Naive thymus-derived CD4-positive, alpha-beta T cell (primary cell): Measurements from ENCODE around the gene NRXN3. TPM values are rescaled to one million over a fixed set of nuclear protein-coding genes. Genes with fewer than 3 reads are reported as not detected.
A peak's percentile ranks its signal among the peaks of the same experiment; 100 is the strongest.

Source experiments
- ATAC-seq: fragments of 150-1000 bp; cut with Tn5 transposase; 2 replicates; pipeline ENCODE4 v1.10.0; 2021; ENCODE audit warnings: mild to moderate bottlenecking, moderate library complexity
- CTCF ChIA-PET: fragments of 350-600 bp; sonication (Branson Sonifier 250); formaldehyde crosslinking; loops from one replicate; lab custom pipeline; 2021; ENCODE audit warnings: antibody characterized with exemption; lab: Charles Lee
- POLR2A ChIA-PET: fragments of 350-600 bp; sonication (Branson Sonifier 250); formaldehyde crosslinking; loops from one replicate; lab custom pipeline; 2021; ENCODE audit warnings: antibody characterized with exemption, inconsistent platforms; lab: Charles Lee
- DNase-seq, 9 donors: peaks; one replicate each; pipeline versions ENCODE4 v3.0.0 to v3.0.0-alpha.2; 2020 to 2022; ENCODE audit warnings: mixed read lengths in 1 of 9
- H3K27ac ChIP-seq: one replicate; pipeline ENCODE4 v1.7.0; 2013; ENCODE audit warnings: mild to moderate bottlenecking, low read depth, low read length, moderate library complexity
- H3K27me3 ChIP-seq, 2 donors: one replicate each; pipeline ENCODE4 v1.7.0; 2013; ENCODE audit warnings: low read length in 2 of 2, mild to moderate bottlenecking in 2 of 2, moderate library complexity in 2 of 2; ENCODE audit not compliant: control insufficient read depth in 2 of 2, insufficient read depth in 2 of 2
- H3K36me3 ChIP-seq, 3 experiments: 1 replicate in 2 of 3; 2 replicates in 1 of 3; pipeline ENCODE4 v1.7.0; 2013; ENCODE audit warnings: low read length in 3 of 3, mild to moderate bottlenecking in 3 of 3, moderate library complexity in 1 of 3; ENCODE audit not compliant: insufficient read depth in 3 of 3, control insufficient read depth in 2 of 3
- H3K4me1 ChIP-seq, 2 donors: one replicate each; pipeline ENCODE4 v1.7.0; 2013; ENCODE audit warnings: low read length in 2 of 2, mild to moderate bottlenecking in 2 of 2, moderate library complexity in 1 of 2; ENCODE audit not compliant: control insufficient read depth in 2 of 2, insufficient read depth in 2 of 2
- H3K4me3 ChIP-seq: 2 replicates; pipeline ENCODE4 v1.7.0; 2013; ENCODE audit warnings: mild to moderate bottlenecking, low read length
- H3K9me3 ChIP-seq, 3 experiments: 1 replicate in 2 of 3; 2 replicates in 1 of 3; pipeline ENCODE4 v1.7.0; 2013; ENCODE audit warnings: low read length in 3 of 3; ENCODE audit not compliant: control insufficient read depth in 2 of 3
- H3K27ac Mint-ChIP-seq, 9 donors: one replicate each; pipeline ENCODE4 v1.8.0; 2020 to 2022; ENCODE audit warnings: mixed read lengths in 9 of 9, mild to moderate bottlenecking in 8 of 9, moderate library complexity in 5 of 9, inconsistent platforms in 2 of 9
- H3K27me3 Mint-ChIP-seq, 5 donors: one replicate each; pipeline ENCODE4 v1.8.0; 2021 to 2022; ENCODE audit warnings: mixed read lengths in 5 of 5, mild to moderate bottlenecking in 1 of 5
- H3K36me3 Mint-ChIP-seq, 5 donors: one replicate each; pipeline ENCODE4 v1.8.0; 2020 to 2022; ENCODE audit warnings: mixed read lengths in 5 of 5, mild to moderate bottlenecking in 3 of 5, inconsistent platforms in 1 of 5
- H3K4me1 Mint-ChIP-seq, 7 donors: one replicate each; pipeline ENCODE4 v1.8.0; 2020 to 2022; ENCODE audit warnings: mixed read lengths in 7 of 7, mild to moderate bottlenecking in 3 of 7, inconsistent platforms in 1 of 7
- H3K4me3 Mint-ChIP-seq, 10 donors: one replicate each; pipeline ENCODE4 v1.8.0; 2020 to 2022; ENCODE audit warnings: mild to moderate bottlenecking in 10 of 10, mixed read lengths in 10 of 10, moderate library complexity in 6 of 10, inconsistent platforms in 2 of 10
- H3K9me3 Mint-ChIP-seq, 11 donors: one replicate each; pipeline ENCODE4 v1.8.0; 2020 to 2022; ENCODE audit warnings: mixed read lengths in 11 of 11, mild to moderate bottlenecking in 4 of 11, inconsistent platforms in 1 of 11, moderate library complexity in 1 of 11
- intact Hi-C, 2 donors: fragments of 100-400 bp; cut with micrococcal nuclease; formaldehyde crosslinking; loops; one replicate each; pipeline ENCODE4 v1.15.1; 2023
- polyA plus RNA-seq, 2 donors: library from polyadenylated mRNA; unstranded; fragments of 300-500 nt; fragmentation: Illumina TruSeq; gene quantifications; one replicate each; pipeline ENCODE4 v1.2.3, GENCODE V29; 2021
- total RNA-seq, 6 experiments: library from RNA in 5 of 6; stranded (reverse) in 5 of 6; gene quantifications; 1 replicate in 5 of 6; 2 replicates in 1 of 6; pipeline ENCODE4 v1.2.3 and lab custom pipeline; 2021 to 2026

The NRXN3 gene
- total and polyA plus RNA-seq, 7 experiments from 2014 or later: not detected

DNA sequence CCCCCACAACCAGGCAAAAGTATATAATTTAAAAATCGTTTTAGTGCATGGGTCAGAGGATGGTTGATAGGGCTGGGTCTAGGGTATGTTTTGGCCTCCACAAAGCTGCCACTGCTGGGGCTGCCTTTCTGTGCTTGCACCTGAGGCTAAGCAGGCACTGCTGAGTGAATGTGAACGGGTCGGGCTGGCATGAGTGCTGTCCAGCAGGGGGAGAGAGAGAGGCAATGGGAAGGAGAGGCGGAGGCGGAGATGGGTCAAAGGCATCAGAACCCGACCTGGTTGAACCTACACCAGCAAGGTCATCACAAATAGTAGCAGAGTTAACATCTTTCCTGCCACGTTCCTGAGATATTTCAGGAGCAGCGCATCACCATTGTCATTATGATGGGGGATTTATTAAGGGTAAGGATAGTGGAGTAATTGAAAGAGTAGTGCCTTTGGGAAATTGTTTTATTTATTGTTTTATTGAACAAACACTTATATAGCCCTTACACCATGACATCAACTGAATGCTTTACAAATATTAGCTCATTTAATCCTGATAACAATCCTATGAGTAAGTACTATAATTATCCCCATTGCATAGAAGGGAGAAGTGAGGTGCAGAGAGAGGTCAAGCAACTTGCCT is 5.8 kb upstream of the NRXN3 start:
- no peak overlapping the region for H3K27ac ChIP-seq
- ChIA-PET CTCF (no interaction called here), POLR2A (no interaction called here)
- Mint-ChIP-seq H3K4me3 (no peak overlapping the region), H3K36me3 (no peaks in the 10 kb centered on the region), H3K27me3 (peaks cover 12 to 58% (median 27%) of the 10 kb centered on the region in 5 donors), H3K27ac (no peak overlapping the region), H3K4me1 (no peaks in the 10 kb centered on the region), H3K9me3 (peaks cover 0 to 5% (median 0%) of the 10 kb centered on the region in 11 donors)
- intact Hi-C loops: no loop called here
- no peaks in the 10 kb centered on the region for H3K27me3 ChIP-seq
- H3K4me3 ChIP-seq: no peak overlapping the region
- H3K9me3 ChIP-seq: no peaks in the 10 kb centered on the region
- no peaks in the 10 kb centered on the region for H3K4me1 ChIP-seq
- no peaks in the 10 kb centered on the region for H3K36me3 ChIP-seq
- no peak for ATAC-seq
- no peak for DNase-seq

DNA sequence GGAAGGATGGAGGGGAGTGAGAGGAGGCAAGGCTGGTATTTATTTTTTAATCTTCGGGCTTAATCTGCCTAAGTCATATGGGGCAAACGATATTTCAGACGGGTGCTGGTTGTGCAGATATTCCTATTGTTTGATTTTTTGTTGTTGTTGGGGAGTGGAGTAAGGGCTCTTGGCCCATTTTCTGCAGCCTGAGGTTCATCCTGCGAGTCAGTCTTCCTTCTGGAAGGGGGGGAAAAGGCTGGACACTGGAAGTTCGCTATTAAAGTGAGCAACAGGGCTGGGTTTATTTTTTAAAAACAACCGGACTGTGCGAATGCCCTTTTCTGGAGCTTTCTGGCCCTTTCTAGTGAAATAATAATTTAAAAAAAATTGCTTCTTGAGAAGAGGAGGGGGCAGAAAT is 2.3 kb downstream of the NRXN3 start:
- no peak overlapping the region for H3K4me3 ChIP-seq
- Mint-ChIP-seq H3K4me3 (no peak overlapping the region), H3K27ac (no peak overlapping the region), H3K4me1 (no peaks in the 10 kb centered on the region), H3K36me3 (no peaks in the 10 kb centered on the region), H3K9me3 (peaks cover 0 to 9% (median 1%) of the 10 kb centered on the region in 11 donors), H3K27me3 (peaks cover 12 to 38% (median 23%) of the 10 kb centered on the region in 5 donors)
- H3K27ac ChIP-seq: no peak overlapping the region
- ATAC-seq: no peak
- intact Hi-C loops: no loop called here
- H3K4me1 ChIP-seq: no peaks in the 10 kb centered on the region
- H3K36me3 ChIP-seq: no peaks in the 10 kb centered on the region
- no peaks in the 10 kb centered on the region for H3K9me3 ChIP-seq
- CTCF ChIA-PET: no interaction called here
- no peaks in the 10 kb centered on the region for H3K27me3 ChIP-seq
- POLR2A ChIA-PET: no interaction called here
- no peak for DNase-seq

DNA sequence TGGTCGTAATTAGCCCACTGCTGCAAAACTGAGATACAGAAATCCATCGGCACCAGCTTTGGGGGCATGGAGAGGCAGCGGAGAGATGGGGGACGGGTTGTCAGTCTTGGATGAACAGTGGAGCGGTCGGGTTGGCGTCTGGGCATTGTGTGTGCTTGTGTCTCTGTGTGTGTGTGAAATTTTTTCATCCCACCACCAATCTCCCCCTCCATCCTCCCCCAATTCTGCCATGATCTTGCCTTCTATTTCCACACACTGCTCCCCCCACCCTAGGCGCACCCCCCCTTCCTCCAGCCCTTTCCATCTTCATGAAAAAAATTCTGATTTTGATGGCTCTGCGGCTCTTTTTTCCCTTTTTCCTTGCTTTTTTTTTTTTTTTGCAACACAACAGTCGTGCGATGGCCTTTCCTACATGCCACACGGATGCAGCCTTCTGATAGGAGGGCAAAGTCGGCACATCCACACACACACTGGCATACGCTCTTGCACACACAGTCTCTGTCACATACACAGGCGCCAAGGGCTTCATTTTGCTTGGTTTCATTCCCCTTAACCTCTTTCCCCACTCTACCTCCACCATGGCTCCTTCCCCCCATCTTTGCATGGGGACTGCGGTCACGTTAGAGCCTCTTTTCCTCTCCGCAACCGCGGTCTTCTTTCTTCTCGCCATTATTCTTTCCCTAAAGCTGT is 3.3 kb downstream of the NRXN3 start:
- intact Hi-C loops: no loop called here
- Mint-ChIP-seq H3K27ac (peak overlapping the region in 1 of 9 donors; percentile 45), H3K27me3 (peaks cover 12 to 35% (median 23%) of the 10 kb centered on the region in 5 donors), H3K9me3 (peaks cover 0 to 9% (median 1%) of the 10 kb centered on the region in 11 donors), H3K36me3 (no peaks in the 10 kb centered on the region), H3K4me1 (no peaks in the 10 kb centered on the region), H3K4me3 (no peak overlapping the region)
- H3K4me1 ChIP-seq: no peaks in the 10 kb centered on the region
- DNase-seq: no peak
- H3K4me3 ChIP-seq: no peak overlapping the region
- POLR2A ChIA-PET: no interaction called here
- no peak overlapping the region for H3K27ac ChIP-seq
- no peaks in the 10 kb centered on the region for H3K9me3 ChIP-seq
- CTCF ChIA-PET: no interaction called here
- H3K36me3 ChIP-seq: no peaks in the 10 kb centered on the region
- H3K27me3 ChIP-seq: no peaks in the 10 kb centered on the region
- no peak for ATAC-seq

DNA sequence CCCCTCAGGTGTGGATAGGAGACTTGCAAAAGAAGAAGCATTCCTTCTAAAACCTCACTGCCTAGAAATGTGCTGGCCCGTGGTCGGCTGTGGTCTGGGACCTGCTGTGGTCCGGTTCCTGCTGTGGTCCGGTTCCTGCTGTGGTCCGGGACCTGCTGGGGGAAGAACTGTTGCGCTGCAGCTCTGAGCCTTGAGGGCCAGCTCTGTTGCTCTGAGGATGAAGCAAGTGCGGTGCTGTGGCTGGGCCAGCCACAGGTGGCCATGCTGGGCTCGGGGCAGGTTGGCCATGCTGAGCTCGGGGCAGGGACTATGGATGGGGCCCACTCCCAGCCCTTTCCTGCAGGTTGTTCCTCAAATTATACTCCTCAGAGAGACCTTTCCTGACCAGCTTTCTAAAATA is 5.2 kb downstream of the NRXN3 start:
- CTCF ChIA-PET: no interaction called here
- Histone ChIP-seq H3K27me3 (no peaks in the 10 kb centered on the region), H3K4me3 (no peak overlapping the region), H3K9me3 (no peaks in the 10 kb centered on the region), H3K36me3 (no peaks in the 10 kb centered on the region), H3K4me1 (no peaks in the 10 kb centered on the region), H3K27ac (no peak overlapping the region)
- peaks cover 0 to 9% (median 1%) of the 10 kb centered on the region in 11 donors for H3K9me3 Mint-ChIP-seq
- intact Hi-C loops: no loop called here
- no peak overlapping the region for H3K27ac Mint-ChIP-seq
- no peaks in the 10 kb centered on the region for H3K36me3 Mint-ChIP-seq
- H3K4me1 Mint-ChIP-seq: no peaks in the 10 kb centered on the region
- ATAC-seq (no peak), DNase-seq (no peak)
- POLR2A ChIA-PET: no interaction called here
- H3K4me3 Mint-ChIP-seq: no peak overlapping the region
- peaks cover 6 to 39% (median 24%) of the 10 kb centered on the region in 5 donors for H3K27me3 Mint-ChIP-seq

DNA sequence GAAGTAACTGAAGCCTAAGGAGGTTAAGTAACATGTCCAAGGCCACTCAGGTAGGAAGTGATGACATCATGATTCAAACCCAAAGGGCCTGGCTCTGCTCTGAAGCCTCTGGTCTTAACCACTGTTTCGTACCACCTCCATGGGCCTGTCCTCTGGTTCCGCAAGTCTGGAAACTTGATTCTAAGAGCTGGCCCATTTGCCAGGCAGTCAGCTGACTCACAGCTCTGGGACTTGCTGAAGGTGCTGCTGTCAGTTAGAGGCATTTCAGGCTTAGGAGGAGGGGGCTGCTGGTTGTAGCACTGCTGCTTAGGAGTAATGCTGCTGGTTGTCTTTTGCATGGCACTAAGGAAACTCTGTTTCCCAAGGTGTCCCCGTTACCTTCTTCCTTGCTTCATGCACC is 7.9 kb downstream of the NRXN3 start:
- ATAC-seq: no peak
- intact Hi-C loops: no loop called here
- H3K9me3 Mint-ChIP-seq: peaks cover 0 to 8% (median 0%) of the 10 kb centered on the region in 11 donors
- H3K4me3 Mint-ChIP-seq: no peak overlapping the region
- no peaks in the 10 kb centered on the region for H3K4me1 Mint-ChIP-seq
- Histone ChIP-seq H3K4me3 (no peak overlapping the region), H3K9me3 (no peaks in the 10 kb centered on the region), H3K36me3 (no peaks in the 10 kb centered on the region), H3K27me3 (no peaks in the 10 kb centered on the region), H3K4me1 (no peaks in the 10 kb centered on the region), H3K27ac (no peak overlapping the region)
- peaks cover 0 to 35% (median 12%) of the 10 kb centered on the region in 5 donors for H3K27me3 Mint-ChIP-seq
- CTCF ChIA-PET: no interaction called here
- H3K36me3 Mint-ChIP-seq: no peaks in the 10 kb centered on the region
- H3K27ac Mint-ChIP-seq: no peak overlapping the region
- POLR2A ChIA-PET: no interaction called here
- DNase-seq: no peak

- Histone ChIP-seq H3K9me3 (no peaks in the 10 kb centered on the region), H3K27ac (no peak overlapping the region), H3K36me3 (no peaks in the 10 kb centered on the region), H3K4me1 (no peaks in the 10 kb centered on the region), H3K4me3 (no peak overlapping the region), H3K27me3 (no peaks in the 10 kb centered on the region)
- ATAC-seq: no peak
- ChIA-PET POLR2A (no interaction called here), CTCF (no interaction called here)
- Mint-ChIP-seq H3K27ac (no peak overlapping the region), H3K4me3 (no peak overlapping the region), H3K36me3 (no peaks in the 10 kb centered on the region), H3K4me1 (no peaks in the 10 kb centered on the region), H3K27me3 (peaks cover 0 to 35% (median 10%) of the 10 kb centered on the region in 5 donors), H3K9me3 (peaks cover 0 to 8% (median 0%) of the 10 kb centered on the region in 11 donors)
- no peak for DNase-seq
- intact Hi-C loops: no loop called here
Observed at GRCh38 chr14:78178971-78179370, 8.8 kb downstream of the NRXN3 start.

- CTCF ChIA-PET: no interaction called here
- ATAC-seq: no peak
Observed at GRCh38 chr14:78181270-78181669, 11.1 kb downstream of the NRXN3 start.

More at GRCh38 chr14:78181270-78181669, 11.1 kb downstream of the NRXN3 start:
- Mint-ChIP-seq H3K4me1 (no peaks in the 10 kb centered on the region), H3K4me3 (no peak overlapping the region), H3K36me3 (no peaks in the 10 kb centered on the region), H3K9me3 (peaks cover 0 to 2% (median 0%) of the 10 kb centered on the region in 11 donors), H3K27ac (no peak overlapping the region), H3K27me3 (peaks cover 0 to 47% (median 11%) of the 10 kb centered on the region in 5 donors)
- H3K27ac ChIP-seq: no peak overlapping the region
- H3K27me3 ChIP-seq: no peaks in the 10 kb centered on the region
- no peak overlapping the region for H3K4me3 ChIP-seq
- POLR2A ChIA-PET: no interaction called here
- no peaks in the 10 kb centered on the region for H3K36me3 ChIP-seq
- no peak for DNase-seq
- H3K4me1 ChIP-seq: no peaks in the 10 kb centered on the region
- H3K9me3 ChIP-seq: no peaks in the 10 kb centered on the region
- intact Hi-C loops: no loop called here
